ENCODE measurements around the gene NETO2.
"Not testable (repeated sequence)": the region's sequence is repeated elsewhere in the genome, so short reads cannot be mapped to it uniquely, and the experiment has no call there.

The NETO2 gene, protein sequence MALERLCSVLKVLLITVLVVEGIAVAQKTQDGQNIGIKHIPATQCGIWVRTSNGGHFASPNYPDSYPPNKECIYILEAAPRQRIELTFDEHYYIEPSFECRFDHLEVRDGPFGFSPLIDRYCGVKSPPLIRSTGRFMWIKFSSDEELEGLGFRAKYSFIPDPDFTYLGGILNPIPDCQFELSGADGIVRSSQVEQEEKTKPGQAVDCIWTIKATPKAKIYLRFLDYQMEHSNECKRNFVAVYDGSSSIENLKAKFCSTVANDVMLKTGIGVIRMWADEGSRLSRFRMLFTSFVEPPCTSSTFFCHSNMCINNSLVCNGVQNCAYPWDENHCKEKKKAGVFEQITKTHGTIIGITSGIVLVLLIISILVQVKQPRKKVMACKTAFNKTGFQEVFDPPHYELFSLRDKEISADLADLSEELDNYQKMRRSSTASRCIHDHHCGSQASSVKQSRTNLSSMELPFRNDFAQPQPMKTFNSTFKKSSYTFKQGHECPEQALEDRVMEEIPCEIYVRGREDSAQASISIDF

DNA sequence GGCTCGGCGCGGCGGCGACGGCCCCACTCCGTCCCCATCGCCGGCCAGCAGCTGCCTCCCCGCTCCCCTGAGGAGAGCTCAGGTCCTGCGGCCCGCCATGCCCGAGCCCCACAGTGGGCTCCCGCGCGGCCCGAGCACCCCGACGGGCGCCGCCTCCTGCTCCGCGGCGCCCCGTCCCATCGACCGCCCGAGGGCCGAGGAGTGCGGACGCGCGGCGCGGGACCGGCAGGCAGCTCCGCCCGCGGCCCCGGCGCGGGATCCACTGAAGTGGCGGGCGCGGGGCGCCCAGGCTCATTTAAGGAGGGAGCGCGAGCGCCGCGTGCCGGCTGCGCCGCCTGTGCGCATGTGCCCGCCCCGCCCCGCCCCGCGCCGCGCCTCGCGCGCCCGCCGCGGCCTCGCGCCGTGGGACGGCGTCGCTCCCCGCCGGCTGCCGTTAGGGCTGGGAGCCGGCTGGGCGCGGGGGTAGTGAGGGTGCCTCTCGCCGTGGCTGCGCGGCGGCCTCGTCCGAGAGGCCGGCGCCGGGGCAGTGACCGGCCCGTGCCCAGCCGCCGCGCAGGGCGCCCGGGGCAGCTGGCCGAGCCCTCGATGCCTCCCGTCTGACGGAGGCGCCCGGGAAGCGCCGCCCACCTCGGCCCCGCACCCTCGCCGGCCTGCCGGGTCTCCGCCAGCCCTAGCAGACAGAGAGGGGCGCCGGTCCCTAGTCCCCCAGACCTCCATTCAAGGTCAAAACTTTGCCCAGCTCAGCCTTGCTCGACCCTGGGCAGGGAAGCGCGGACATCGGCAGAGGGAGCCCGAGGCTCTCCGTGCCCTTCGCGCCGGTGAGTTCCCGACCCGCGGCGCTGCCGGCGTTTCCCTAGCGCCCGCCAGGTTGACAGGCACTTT, at the start of gene NETO2:
Gene NETO2 (minus strand): TSS at position 269 of the 882 bp plus-strand sequence. CDS start 333 bp downstream, outside the sequence.
- peak; percentile 76 for DNase-seq

DNA sequence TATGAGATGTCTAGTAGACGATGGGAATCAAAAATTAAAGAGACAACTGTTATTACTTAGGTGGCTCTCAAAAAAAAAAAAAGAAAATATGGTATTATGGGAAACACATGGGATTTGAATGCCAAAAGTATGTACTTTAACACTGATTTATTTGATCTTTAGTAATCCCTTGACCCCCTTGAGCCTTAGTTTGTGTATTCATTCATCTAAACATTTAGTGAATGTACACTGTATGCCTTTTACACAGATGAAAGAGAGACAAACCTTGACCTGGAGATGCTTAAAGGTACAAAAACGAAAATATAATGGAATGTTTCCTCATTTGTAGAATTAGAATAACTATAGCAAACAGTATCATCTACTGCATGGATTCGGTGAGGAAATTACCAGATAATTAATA, 38.6 kb upstream of the NETO2 start:
- no peak for DNase-seq

GRCh38 chr16:47181066-47181465, 37.3 kb upstream of the NETO2 start:
- not testable (repeated sequence) for DNase-seq

DNA sequence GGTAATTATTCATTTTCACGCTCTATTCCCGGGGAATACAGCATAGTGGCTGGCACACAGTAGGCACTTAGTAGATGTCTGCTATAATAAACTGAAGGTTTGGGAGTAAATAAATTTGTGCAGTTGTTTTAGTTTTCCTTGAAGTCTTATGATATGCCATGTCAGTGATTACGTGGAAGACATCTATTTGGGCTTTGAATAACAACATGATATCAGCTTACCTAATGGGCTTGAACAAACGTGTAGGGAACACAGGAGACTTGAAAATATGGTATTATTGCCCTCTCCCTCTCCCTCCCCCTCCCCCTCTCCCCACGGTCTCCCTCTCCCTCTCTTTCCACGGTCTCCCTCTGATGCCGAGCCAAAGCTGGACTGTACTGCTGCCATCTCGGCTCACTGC, 36.3 kb upstream of the NETO2 start:
- DNase-seq = no peak

DNA sequence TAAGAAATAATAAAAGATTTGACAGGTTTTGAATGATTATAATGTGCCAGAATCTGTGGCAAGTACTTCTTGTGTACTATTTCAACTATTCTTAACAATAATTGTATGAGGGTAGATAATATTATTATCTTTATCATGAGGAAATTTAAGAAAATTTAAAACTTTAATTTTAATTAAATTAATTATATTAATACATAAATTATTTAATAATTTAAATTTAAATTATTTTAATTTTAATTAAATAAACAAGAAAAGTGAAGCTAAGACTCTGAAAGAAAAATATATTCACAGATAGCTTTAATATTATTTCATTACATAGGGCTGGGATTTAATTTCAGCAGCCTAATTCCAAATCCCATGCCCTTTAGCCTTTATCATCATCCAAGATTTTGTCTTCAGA, 31.4 kb upstream of the NETO2 start:
- no peak for DNase-seq

GRCh38 chr16:47162670-47163420, 19.1 kb upstream of the NETO2 start:
- DNase-seq = no peak

DNA sequence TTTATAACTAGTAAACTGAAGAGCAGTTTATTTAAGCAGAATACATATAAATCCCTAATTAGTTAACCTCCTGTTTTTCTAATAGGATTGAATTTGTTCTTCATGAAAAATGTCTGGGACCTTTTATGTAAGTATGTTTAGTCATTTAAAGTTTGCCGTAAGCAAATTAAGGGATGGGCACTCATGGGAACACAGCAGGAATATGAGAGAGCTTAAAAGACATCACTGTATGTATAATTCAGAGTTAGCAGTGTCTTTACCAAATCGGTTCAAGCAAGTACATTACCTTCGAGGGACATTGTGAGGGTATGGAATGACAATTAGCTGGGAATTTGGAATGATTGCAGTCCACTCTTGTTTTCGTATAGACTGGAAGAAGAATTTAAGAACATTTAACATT, 17.7 kb upstream of the NETO2 start:
- DNase-seq = no peak

DNA sequence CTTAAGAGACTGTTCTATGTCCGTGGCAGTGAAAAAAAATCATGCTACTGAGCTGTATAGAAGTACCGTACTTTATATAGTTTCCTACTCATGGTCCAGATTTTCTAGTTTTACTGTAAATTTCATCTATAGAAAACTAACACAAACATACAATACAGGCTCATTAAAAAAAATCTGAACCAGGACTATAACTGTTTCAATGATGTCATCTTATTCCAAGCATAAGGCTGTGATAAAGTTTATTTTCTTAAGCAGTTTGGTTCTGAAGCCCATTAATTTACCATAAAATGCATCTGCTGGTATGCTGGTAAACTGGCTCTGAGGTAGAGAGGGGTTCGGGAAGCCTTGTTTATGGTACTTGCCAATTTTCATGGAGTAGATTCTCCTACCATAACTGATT, 16.7 kb upstream of the NETO2 start:
- no peak for DNase-seq

- no peak for DNase-seq
Measured at GRCh38 chr16:47158992-47159391, 15.2 kb upstream of the NETO2 start.

- DNase-seq = no peak
Measured at GRCh38 chr16:47156680-47157215, 13.0 kb upstream of the NETO2 start.

- not testable (repeated sequence) for DNase-seq
Measured at GRCh38 chr16:47152501-47152900, 8.8 kb upstream of the NETO2 start.

DNA sequence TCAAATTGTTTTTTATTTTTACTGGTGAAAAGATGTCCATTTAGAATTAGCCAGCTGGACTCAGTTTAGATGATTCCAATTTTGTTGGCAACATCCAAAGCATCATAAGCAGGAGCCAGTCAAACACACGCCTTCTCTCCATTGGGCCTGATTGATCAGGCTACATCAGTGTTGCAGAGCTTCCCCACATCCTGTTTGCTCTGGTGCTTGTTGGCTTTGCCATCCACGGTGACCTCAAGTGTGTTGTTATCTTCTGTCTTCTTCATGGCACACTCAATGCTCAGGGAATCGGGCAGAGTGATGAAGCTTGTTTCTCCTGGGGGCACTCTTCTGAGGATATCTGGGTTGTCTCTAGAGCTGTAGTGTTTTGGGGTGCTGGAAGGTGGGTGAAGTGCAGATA, 6.3 kb upstream of the NETO2 start:
- DNase-seq = no peak

GRCh38 chr16:47144559-47144877, 773 bp upstream of the NETO2 start:
- no peak for DNase-seq

- DNase-seq = peak; percentile 72
Measured at GRCh38 chr16:47142821-47143676, 696 bp downstream of the NETO2 start.

DNA sequence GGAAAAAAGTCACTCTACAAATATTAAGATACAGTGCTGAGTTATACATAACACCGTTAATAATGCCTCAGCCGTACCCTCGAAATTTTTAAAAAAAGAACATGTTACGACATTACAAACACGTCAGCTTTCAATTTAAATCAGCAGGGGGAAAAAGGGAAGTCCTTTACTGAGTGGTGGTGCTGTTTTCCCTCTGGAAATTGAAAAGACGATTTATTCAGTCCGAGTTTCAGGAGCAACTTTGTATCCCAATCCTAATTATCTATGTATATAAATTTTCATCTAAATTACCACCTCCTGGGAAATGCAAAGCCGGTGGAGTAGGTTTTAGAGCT, 1.3 kb downstream of the NETO2 start:
- DNase-seq = no peak

DNA sequence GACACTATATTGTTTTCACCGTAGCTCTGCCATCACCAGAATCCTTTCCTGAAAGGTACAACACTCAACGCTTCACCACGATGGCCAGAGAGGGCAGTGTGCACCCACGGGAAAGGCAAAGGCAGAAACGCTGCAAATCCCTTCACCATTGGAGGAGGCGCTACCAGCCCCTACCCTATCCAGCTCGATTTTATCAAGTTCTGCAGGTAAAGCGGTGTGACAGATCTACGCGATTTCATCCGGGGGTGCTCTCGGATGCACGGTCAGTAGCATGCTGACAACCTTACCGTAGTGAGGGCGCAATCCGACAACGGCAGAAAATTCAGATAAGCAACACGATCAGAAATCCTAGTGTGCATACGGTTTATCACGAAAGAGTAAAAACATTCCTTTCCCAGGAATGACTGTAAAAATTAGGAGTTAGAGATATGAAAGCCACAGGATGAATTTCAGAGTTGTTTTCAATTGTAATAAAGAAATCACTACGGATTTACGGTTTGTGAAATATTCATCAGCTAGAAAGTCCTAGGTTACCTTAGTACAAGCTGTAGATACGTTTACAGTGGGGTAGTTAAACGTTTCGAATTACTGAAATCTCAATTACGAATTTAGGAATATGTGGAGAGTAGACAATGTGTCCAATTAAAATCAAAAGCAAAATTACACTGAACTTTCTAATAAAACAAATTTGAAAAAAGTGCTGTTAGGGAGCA, 1.8 kb downstream of the NETO2 start:
- peak; percentile 76 for DNase-seq

DNA sequence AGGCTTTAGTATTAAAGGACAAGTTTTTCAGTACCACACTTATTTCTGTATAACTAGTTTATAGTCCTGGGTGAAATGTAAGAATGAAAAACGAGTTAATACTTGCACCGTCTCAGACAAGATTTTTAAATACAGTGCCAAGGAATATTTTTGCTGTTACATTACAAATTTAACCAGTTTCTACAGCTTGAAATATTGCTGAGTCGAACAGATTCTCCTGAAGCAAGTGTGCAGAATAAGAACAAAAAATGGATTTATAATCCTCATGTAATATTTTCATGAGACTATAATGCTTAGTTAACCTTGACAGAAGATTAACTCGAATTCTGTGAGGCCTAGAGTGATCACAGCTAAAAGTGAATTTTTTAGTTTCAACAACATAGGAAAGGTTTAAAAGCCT, 3.1 kb downstream of the NETO2 start:
- DNase-seq = no peak

GRCh38 chr16:47139561-47140185, 4.1 kb downstream of the NETO2 start:
- no peak for DNase-seq

DNA sequence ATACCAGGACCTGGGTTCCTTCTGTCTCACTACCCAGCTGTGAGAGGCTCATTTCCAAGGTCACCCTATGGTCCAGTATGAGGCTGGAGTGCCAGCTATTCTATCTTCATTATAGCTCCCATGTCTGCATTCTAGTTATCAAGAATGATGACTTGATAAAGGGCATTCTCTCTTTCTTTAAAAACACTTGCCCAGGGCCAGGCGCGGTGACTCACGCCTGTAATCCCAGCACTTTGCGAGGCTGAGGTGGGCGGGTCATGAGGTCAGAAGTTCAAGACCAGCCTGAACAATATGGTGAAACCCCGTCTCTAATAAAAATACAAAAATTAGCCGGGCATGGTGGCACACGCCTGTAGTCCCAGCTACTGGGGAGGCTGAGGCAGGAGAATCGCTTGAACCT, 5.8 kb downstream of the NETO2 start:
- DNase-seq = not testable (repeated sequence)

DNA sequence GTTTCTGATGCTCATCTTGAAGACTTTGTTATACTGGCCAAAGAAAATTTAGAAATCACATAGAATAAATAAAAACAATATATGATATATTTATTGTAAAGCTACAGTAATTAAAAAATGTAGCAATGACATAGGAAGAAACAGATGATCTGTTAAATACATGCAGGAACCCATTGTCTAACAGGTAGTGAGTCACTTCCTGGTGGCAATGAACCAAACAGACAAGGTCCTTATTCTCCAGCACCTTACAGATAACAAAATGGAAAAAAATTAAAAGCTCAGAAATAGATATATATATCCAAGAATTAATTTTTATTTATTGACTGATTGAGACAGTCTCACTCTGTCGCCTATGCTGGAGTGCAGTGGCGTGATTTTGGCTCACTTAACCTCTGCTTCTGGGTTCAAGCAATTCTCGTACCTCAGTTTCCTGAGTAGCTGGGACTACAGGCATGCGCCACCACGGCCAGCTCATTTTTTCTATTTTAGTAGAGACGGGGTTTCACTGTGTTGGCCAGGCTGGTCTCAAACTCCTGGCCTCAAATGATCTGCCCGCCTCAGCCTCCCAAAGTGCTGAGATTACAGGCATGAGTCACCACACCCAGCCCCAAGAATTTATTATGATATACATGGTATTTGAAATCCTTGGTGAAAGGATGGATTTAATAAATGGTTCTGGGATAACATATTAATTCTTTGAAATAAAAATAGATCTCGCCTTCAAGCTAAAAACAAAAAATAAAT, 7.5 kb downstream of the NETO2 start:
- no peak for DNase-seq
